Measurements from ENCODE around the gene ALDH1L1. TPM values are rescaled to one million over a fixed set of nuclear protein-coding genes. Genes with fewer than 3 reads are reported as not detected.

The ALDH1L1 gene
- total and polyA plus RNA-seq, 2 of the 13 experiments (the other 11 are each of a cell fraction or from before 2014, with no cell fraction given), result 11.2 to 28.7 TPM

GRCh38 chr3:126184465-126185000 is 4.1 kb upstream of the ALDH1L1 start (continued):
- 0 out of 2 replicates have a peak, but pooled peaks have one; percentile 13 for TF ChIP-seq TFE3 (CRISPR knock-in tag; IDR thresholded peaks at IDR 0.05)
- TF ChIP-seq FOXJ3 (CRISPR knock-in tag; IDR thresholded peaks at IDR 0.05; ENCODE audit: borderline replicate concordance), result peak; percentile 57; the same call in 1 of the 2 replicates
- peak; percentile 37; the same call in 1 of the 2 replicates for TF ChIP-seq ZNF788 (CRISPR knock-in tag; IDR thresholded peaks at IDR 0.05; ENCODE audit: borderline replicate concordance)
- 0 out of 2 replicates have a peak, but pooled peaks have one; percentile 42 for TF ChIP-seq ZNF225 (CRISPR knock-in tag; IDR thresholded peaks at IDR 0.05)
- 0 out of 2 replicates have a peak, but pooled peaks have one; percentile 34 for TF ChIP-seq YEATS4 (CRISPR knock-in tag; IDR thresholded peaks at IDR 0.05; ENCODE audit: borderline replicate concordance)
- TF ChIP-seq TCF7 (IDR thresholded peaks at IDR 0.05; ENCODE audit: low read depth), result peak; percentile 68
- TF ChIP-seq PATZ1 (CRISPR knock-in tag; IDR thresholded peaks at IDR 0.05), result peak; percentile 14; the same call in 1 of the 2 replicates
- peak; percentile 32; the same call in 1 of the 2 replicates for TF ChIP-seq POLR2AphosphoS5 (IDR thresholded peaks at IDR 0.05; ENCODE audit: low read depth, low read length)
- peak; percentile 17; the same call in 1 of the 2 replicates for TF ChIP-seq MEF2D (CRISPR knock-in tag; IDR thresholded peaks at IDR 0.05)
- TF ChIP-seq NFIC (IDR thresholded peaks at IDR 0.05; ENCODE audit: low read length), result peak; percentile 47; the same call in 1 of the 2 replicates
- TF ChIP-seq ZNF724P (CRISPR knock-in tag; IDR thresholded peaks at IDR 0.05; ENCODE audit: borderline replicate concordance), result 0 out of 2 replicates have a peak, but pooled peaks have one; percentile 62
- TF ChIP-seq FOXP1 (IDR thresholded peaks at IDR 0.05), result 0 out of 2 replicates have a peak, but pooled peaks have one; percentile 46
- TF ChIP-seq FOXP1 (CRISPR knock-in tag; IDR thresholded peaks at IDR 0.05), result peak; percentile 91
- peak; percentile 99 for TF ChIP-seq MAFK (conservative IDR thresholded peaks at IDR 0.05 in 1 of 2, IDR thresholded peaks at IDR 0.05 in 1 of 2; ENCODE audit: low read length in 2 of 2)
- TF ChIP-seq KAT8 (CRISPR knock-in tag; IDR thresholded peaks at IDR 0.05), result 0 out of 2 replicates have a peak, but pooled peaks have one; percentile 16
- TF ChIP-seq MAFG (CRISPR knock-in tag; IDR thresholded peaks at IDR 0.05), result peak; percentile 86
- peak; percentile 36; the same call in 1 of the 2 replicates for TF ChIP-seq SAP130 (CRISPR knock-in tag; IDR thresholded peaks at IDR 0.05; ENCODE audit: low read depth)
- TF ChIP-seq SOX5 (CRISPR knock-in tag; IDR thresholded peaks at IDR 0.05; ENCODE audit: borderline replicate concordance), result peak; percentile 72; the same call in 1 of the 2 replicates
- TF ChIP-seq SOX6 (IDR thresholded peaks at IDR 0.05), result no peak
- TF ChIP-seq SOX6 (CRISPR knock-in tag; IDR thresholded peaks at IDR 0.05), result peak; percentile 88
- peak; percentile 17 for TF ChIP-seq SALL1 (CRISPR knock-in tag; IDR thresholded peaks at IDR 0.05)
- peak; percentile 30; the same call in 1 of the 2 replicates for TF ChIP-seq ZNF350 (CRISPR knock-in tag; IDR thresholded peaks at IDR 0.05; ENCODE audit: borderline replicate concordance, low read depth)
- peak; percentile 45; the same call in 1 of the 2 replicates for TF ChIP-seq CREM (IDR thresholded peaks at IDR 0.05)
- TF ChIP-seq CREM (CRISPR knock-in tag; IDR thresholded peaks at IDR 0.05), result no peak
- TF ChIP-seq PITX1 (CRISPR knock-in tag; IDR thresholded peaks at IDR 0.05), result 0 out of 2 replicates have a peak, but pooled peaks have one; percentile 9
- peak; percentile 76 for TF ChIP-seq MED1 (CRISPR knock-in tag; IDR thresholded peaks at IDR 0.05)
- TF ChIP-seq HNF1B (CRISPR knock-in tag; IDR thresholded peaks at IDR 0.05), result 0 out of 2 replicates have a peak, but pooled peaks have one; percentile 20
- TF ChIP-seq MYC (CRISPR knock-in tag; IDR thresholded peaks at IDR 0.05; ENCODE audit: borderline replicate concordance), result peak; percentile 21; the same call in 1 of the 2 replicates
- no peak for TF ChIP-seq HDAC1 (CRISPR knock-in tag; IDR thresholded peaks at IDR 0.05)

All from HepG2 (cell line).